ENCODE measurements around the gene SUN2. TPM values are rescaled to one million over a fixed set of nuclear protein-coding genes. Genes with fewer than 3 reads are reported as not detected.

The SUN2 gene
- polyA plus RNA-seq, 1 experiment, result 98.4 TPM

DNA sequence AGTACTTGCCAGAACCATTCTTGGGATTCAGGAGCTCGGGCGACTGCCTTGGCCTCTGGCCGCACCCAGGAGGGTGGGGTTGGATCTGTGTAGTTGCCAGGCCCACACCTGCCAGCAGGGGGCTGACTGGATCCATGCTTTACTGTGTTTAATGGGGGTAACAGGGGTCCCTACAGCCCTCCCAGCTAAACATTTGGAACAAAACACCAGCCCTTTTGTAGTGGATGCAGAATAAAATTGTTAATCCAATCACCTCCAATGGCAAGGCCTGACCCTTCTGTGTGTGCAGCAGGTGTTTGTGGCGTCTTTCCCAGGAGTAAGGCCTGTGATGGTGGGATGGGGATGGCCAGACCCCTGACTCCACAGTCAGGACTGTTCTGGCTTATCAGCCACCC lies 22.5 kb downstream of the SUN2 start:
- POLR2A ChIA-PET, result no interaction called here
- DNase-seq (ENCODE audit: low read depth), result no peak
- no peaks in the 10 kb centered on the region for H3K27me3 ChIP-seq (ENCODE audit: control insufficient read depth, insufficient read depth, low read length)
- TF ChIP-seq, protein P1, sequence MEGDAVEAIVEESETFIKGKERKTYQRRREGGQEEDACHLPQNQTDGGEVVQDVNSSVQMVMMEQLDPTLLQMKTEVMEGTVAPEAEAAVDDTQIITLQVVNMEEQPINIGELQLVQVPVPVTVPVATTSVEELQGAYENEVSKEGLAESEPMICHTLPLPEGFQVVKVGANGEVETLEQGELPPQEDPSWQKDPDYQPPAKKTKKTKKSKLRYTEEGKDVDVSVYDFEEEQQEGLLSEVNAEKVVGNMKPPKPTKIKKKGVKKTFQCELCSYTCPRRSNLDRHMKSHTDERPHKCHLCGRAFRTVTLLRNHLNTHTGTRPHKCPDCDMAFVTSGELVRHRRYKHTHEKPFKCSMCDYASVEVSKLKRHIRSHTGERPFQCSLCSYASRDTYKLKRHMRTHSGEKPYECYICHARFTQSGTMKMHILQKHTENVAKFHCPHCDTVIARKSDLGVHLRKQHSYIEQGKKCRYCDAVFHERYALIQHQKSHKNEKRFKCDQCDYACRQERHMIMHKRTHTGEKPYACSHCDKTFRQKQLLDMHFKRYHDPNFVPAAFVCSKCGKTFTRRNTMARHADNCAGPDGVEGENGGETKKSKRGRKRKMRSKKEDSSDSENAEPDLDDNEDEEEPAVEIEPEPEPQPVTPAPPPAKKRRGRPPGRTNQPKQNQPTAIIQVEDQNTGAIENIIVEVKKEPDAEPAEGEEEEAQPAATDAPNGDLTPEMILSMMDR (IDR thresholded peaks at IDR 0.05; ENCODE audit: insufficient read depth, low read depth, low read length), result peak; percentile 77
- CTCF ChIA-PET, result interaction anchor here (0.6 to 4.7 kb wide), 14 partner anchors 8 to 493 kb away, joined by 3 to 29 read pairs (median 6); no protein-coding TSS in a partner anchor
- peaks cover 52% of the 10 kb centered on the region for H3K36me3 ChIP-seq (ENCODE audit: control insufficient read depth, insufficient read depth, low read length)
- H3K4me3 ChIP-seq (ENCODE audit: low read depth, low read length), result no peak overlapping the region

DNA sequence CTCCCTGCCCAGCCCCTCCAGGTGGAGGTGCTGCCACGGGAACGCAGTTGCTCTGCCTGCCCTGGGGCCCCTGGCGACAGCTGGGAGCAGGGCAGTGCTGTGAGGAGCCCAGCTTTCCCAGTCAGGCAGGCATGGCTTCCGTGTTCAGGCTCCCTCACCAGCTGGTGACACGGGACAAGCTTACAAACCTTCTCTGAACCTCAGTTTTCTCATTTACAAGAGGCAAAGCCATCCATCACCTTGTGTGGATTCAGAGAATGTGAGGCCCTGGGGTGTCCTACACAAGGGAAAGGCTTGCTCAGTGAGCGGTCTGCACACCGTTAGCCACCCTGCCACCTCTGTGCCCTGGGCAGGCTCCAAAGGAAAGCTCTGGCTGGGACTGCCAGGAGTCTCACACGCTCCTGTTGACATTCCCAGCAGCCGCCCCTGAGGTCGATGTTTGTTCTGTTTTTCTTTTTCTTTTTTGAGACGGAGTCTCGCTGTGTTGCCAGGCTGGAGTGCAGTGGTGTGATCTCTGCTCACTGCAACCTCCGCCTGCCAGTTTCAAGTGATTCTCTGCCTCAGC lies 23.5 kb downstream of the SUN2 start:
- no peak overlapping the region for H3K4me3 ChIP-seq (ENCODE audit: low read depth, low read length)
- no peak for DNase-seq (ENCODE audit: low read depth)
- no peaks in the 10 kb centered on the region for H3K27me3 ChIP-seq (ENCODE audit: control insufficient read depth, insufficient read depth, low read length)
- TF ChIP-seq, protein P1 (IDR thresholded peaks at IDR 0.05; ENCODE audit: insufficient read depth, low read depth, low read length), result no peak
- ChIA-PET CTCF (interaction anchor here (0.7 to 4.7 kb wide), 15 partner anchors 7 to 68 kb away, joined by 3 to 29 read pairs (median 4); no protein-coding TSS in a partner anchor), POLR2A (no interaction called here)
- peaks cover 53% of the 10 kb centered on the region for H3K36me3 ChIP-seq (ENCODE audit: control insufficient read depth, insufficient read depth, low read length)

DNA sequence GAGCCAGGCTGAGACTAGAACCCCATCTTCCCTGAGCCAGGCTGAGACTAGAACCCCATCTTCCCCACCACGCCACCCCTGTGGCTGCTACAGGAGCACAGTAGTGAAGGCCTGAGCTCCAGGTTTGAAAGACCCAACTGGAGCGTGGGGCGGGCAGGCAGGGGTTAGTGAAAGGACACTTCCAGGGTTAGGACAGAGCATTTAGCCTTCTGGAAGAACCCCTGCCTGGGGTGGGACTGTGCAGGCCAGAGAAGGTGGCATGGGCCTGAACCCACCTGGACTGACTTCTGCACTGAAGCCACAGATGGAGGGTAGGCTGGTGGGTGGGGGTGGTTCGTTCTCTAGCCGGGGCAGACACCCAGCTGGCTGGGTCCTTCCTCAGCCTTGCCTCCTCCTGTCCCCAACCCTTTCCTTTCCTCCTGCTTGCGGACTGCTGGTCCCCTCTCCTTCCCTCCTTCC lies 24.1 kb downstream of the SUN2 start:
- H3K4me3 ChIP-seq (ENCODE audit: low read depth, low read length), result no peak overlapping the region
- ChIA-PET POLR2A (no interaction called here), CTCF (interaction anchor here (0.7 to 3.0 kb wide), 5 partner anchors 9 to 34 kb away, joined by 3 to 16 read pairs (median 4); no protein-coding TSS in a partner anchor)
- peaks cover 54% of the 10 kb centered on the region for H3K36me3 ChIP-seq (ENCODE audit: control insufficient read depth, insufficient read depth, low read length)
- TF ChIP-seq, protein P1 (IDR thresholded peaks at IDR 0.05; ENCODE audit: insufficient read depth, low read depth, low read length), result no peak
- no peak for DNase-seq (ENCODE audit: low read depth)
- H3K27me3 ChIP-seq (ENCODE audit: control insufficient read depth, insufficient read depth, low read length), result no peaks in the 10 kb centered on the region

DNA sequence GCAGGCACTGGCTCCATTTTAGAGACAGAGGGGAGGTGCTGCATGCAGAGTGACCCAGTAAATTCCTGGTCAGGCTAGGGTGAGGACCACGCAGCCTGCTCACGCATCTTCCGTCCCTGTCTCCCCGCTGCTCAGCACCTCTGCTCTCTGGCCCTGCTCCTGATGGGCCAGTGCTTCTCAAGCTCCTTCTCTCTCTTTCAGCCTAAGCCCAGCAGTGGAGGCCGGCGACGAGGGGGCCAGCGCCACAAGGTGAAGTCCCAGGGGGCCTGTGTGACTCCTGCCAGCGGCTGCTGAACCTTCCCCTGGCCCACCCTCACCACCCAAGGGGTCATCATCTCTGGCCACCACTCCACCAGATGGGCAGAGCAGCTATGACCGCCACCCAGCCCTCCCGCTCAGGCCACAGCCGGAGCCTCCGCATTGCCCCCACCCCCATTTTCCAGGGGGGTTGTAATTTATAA lies 25.4 kb downstream of the SUN2 start:
- peaks cover 60% of the 10 kb centered on the region for H3K36me3 ChIP-seq (ENCODE audit: control insufficient read depth, insufficient read depth, low read length)
- ChIA-PET POLR2A (no interaction called here), CTCF (interaction anchor here (1.5 to 2.8 kb wide), 2 partner anchors 8 to 12 kb away, joined by 4 to 7 read pairs; no protein-coding TSS in a partner anchor)

DNA sequence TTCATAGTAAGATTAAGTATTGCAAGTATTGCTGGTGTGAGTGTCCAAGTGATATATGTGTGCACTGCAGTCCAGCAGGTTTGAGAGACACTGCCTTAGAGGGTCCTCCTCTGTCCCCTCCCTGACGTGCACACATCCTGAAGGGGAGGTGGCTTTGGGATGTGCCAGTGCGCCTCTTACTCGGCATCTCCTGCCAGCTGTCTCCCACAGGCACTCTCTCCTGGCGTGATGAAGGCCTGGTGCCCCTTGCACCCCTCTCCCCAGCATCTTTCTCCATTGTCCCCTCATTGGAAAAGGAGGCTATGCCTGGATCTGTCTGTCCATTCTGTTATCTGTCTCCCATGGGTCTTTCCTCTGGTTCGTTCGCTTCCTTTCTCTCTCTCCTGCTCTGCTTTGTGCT lies 25.9 kb downstream of the SUN2 start:
- no peak for DNase-seq (ENCODE audit: low read depth)
- no peak overlapping the region for H3K4me3 ChIP-seq (ENCODE audit: low read depth, low read length)
- POLR2A ChIA-PET, result no interaction called here
- peaks cover 60% of the 10 kb centered on the region for H3K36me3 ChIP-seq (ENCODE audit: control insufficient read depth, insufficient read depth, low read length)
- TF ChIP-seq, protein P1 (IDR thresholded peaks at IDR 0.05; ENCODE audit: insufficient read depth, low read depth, low read length), result no peak
- no peaks in the 10 kb centered on the region for H3K27me3 ChIP-seq (ENCODE audit: control insufficient read depth, insufficient read depth, low read length)
- CTCF ChIA-PET, result interaction anchor here (1.4 to 2.8 kb wide), 2 partner anchors 10 to 12 kb away, joined by 4 to 7 read pairs; no protein-coding TSS in a partner anchor

More for the DNA sequence above, 25.4 kb downstream of the SUN2 start:
- Histone ChIP-seq H3K27me3 (ENCODE audit: control insufficient read depth, insufficient read depth, low read length) (no peaks in the 10 kb centered on the region), H3K4me3 (ENCODE audit: low read depth, low read length) (no peak overlapping the region)
- TF ChIP-seq, protein P1 (IDR thresholded peaks at IDR 0.05; ENCODE audit: insufficient read depth, low read depth, low read length), result no peak
- no peak for DNase-seq (ENCODE audit: low read depth)

Measured in BJ (cell line).